Measurements from ENCODE around the gene SELPLG. TPM values are rescaled to one million over a fixed set of nuclear protein-coding genes. Genes with fewer than 3 reads are reported as not detected.

The SELPLG gene
- total and polyA plus RNA-seq, 2 donors (not counting 1 experiment from before 2014, with no cell fraction given): 6.1 to 8.0 TPM

DNA sequence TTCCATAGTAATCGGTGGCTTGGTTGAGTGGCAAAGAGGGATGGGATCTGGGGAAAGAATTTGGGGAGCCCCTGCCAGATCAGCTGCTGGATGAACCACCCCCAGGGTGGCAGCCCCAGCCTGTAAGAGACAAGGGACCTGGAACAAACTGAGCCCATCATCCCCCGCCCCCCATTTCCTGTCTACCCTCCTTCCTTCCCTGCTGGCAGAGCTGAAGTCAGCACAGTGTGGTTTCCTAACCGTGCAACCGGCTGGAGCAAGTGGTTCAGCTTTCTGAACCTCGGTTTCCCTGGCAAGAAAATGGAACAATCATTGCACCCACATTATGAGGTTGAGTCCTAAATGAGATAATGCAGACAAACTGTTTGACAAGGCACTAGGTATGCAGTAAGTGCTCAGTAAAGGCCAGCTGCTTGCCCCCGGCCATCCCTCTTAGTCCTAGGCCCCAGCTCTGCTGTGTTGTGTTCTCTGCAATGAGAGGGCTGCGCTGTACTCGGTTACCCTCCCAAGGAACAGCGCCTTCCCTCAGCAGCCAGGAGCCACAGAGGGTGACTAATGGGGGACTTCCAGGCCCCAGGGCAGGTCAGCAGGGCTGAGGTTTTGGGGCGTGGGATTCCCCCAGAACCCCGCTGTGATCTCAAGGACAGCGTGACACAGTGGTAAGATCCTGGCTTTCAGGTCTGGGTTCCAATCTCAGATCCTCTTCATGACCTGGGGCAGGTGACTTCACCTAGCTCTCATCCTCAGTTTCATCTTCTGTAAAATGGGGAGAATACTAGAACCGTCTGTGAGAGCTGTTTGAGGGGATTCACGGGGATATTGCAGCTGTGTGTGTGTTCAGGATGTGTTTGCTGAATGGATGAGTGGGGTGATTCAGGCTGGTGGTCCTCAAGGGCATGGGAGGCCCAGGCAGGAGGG, 16.5 kb downstream of the SELPLG start:
- Mint-ChIP-seq H3K27me3 (no peaks in the 10 kb centered on the region), H3K4me1 (peaks cover 72% of the 10 kb centered on the region), H3K27ac (peak overlapping the region; percentile 98), H3K9me3 (ENCODE audit: insufficient read depth) (peaks cover 3% of the 10 kb centered on the region), H3K4me3 (peak overlapping the region; percentile 80)
- POLR2A ChIA-PET: interaction anchor here (0.6 to 8.6 kb wide), 10 partner anchors 18 to 233 kb away, joined by 5 to 133 read pairs (median 8); partner anchors contain the start of genes ISCU, SART3 and SELPLG
- peak overlapping the region; percentile 80 to 93 for H3K27ac ChIP-seq (ENCODE audit: low read length in 2 of 2)
- WGBS (ENCODE audit: insufficient coverage): 36% methylated on average over 10 of the region's 14 CpGs
- H3K4me2 ChIP-seq (replicated peaks; ENCODE audit: low read depth, low read length, poor library complexity, severe bottlenecking): peak overlapping the region; percentile 52
- DNase-seq (peak; percentile 92), ATAC-seq (ENCODE audit: low read depth) (peak; percentile 87)
- H3K9me3 ChIP-seq (ENCODE audit: control extremely low read depth in 1 of 3, control insufficient read depth in 2 of 3, insufficient read depth in 1 of 3, low read length in 2 of 3): peaks cover 0 to 23% (median 8%) of the 10 kb centered on the region in 3 donors
- peaks cover 11% of the 10 kb centered on the region for H3K79me2 ChIP-seq (ENCODE audit: control insufficient read depth, insufficient read depth, low read length)
- intact Hi-C loops (cut with micrococcal nuclease): loop anchor here (1.0 to 5.0 kb wide), 4 partner anchors 16 to 335 kb away; partner anchors contain the start of genes CORO1C and SELPLG
- CTCF ChIA-PET: interaction anchor here (0.8 to 13.8 kb wide), 42 partner anchors 8 to 438 kb away, joined by 3 to 431 read pairs (median 4); partner anchors contain the start of genes ISCU, SART3, SELPLG and TMEM119
- H3K9ac ChIP-seq (ENCODE audit: low read length): peak overlapping the region; percentile 18
- no peaks in the 10 kb centered on the region for H4K20me1 ChIP-seq (ENCODE audit: control insufficient read depth, insufficient read depth, low read length, poor library complexity, severe bottlenecking)
- no peak overlapping the region for H3K4me3 ChIP-seq (ENCODE audit: control extremely low read depth in 1 of 5, extremely low read depth in 1 of 5, insufficient read depth in 1 of 5, low read depth in 2 of 5, low read length in 4 of 5)
- H3K4me1 ChIP-seq (ENCODE audit: control insufficient read depth in 2 of 2, insufficient read depth in 2 of 2, low read length in 2 of 2): peaks cover 41 to 52% of the 10 kb centered on the region in 2 donors
- H3K27me3 ChIP-seq (replicated peaks in 1 of 4; ENCODE audit: control extremely low read depth in 1 of 4, control insufficient read depth in 3 of 4, insufficient read depth in 4 of 4, low read length in 3 of 4): no peaks in the 10 kb centered on the region
- TF ChIP-seq, protein P1, sequence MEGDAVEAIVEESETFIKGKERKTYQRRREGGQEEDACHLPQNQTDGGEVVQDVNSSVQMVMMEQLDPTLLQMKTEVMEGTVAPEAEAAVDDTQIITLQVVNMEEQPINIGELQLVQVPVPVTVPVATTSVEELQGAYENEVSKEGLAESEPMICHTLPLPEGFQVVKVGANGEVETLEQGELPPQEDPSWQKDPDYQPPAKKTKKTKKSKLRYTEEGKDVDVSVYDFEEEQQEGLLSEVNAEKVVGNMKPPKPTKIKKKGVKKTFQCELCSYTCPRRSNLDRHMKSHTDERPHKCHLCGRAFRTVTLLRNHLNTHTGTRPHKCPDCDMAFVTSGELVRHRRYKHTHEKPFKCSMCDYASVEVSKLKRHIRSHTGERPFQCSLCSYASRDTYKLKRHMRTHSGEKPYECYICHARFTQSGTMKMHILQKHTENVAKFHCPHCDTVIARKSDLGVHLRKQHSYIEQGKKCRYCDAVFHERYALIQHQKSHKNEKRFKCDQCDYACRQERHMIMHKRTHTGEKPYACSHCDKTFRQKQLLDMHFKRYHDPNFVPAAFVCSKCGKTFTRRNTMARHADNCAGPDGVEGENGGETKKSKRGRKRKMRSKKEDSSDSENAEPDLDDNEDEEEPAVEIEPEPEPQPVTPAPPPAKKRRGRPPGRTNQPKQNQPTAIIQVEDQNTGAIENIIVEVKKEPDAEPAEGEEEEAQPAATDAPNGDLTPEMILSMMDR (IDR thresholded peaks at IDR 0.05): no peak
- TF ChIP-seq EZH2 (IDR thresholded peaks at IDR 0.05; ENCODE audit: borderline replicate concordance, insufficient read depth, low read depth, low read length, poor library complexity, severe bottlenecking): no peak
- no peaks in the 10 kb centered on the region for H3K36me3 ChIP-seq (replicated peaks in 1 of 2; ENCODE audit: control extremely low read depth in 1 of 2, control insufficient read depth in 1 of 2, extremely low read depth in 1 of 2, insufficient read depth in 2 of 2, low read length in 1 of 2)
- no peak overlapping the region for H2AFZ ChIP-seq (ENCODE audit: insufficient read depth, low read depth, low read length, poor library complexity, severe bottlenecking)
